ENCODE results near the gene PRPF8.

DNA sequence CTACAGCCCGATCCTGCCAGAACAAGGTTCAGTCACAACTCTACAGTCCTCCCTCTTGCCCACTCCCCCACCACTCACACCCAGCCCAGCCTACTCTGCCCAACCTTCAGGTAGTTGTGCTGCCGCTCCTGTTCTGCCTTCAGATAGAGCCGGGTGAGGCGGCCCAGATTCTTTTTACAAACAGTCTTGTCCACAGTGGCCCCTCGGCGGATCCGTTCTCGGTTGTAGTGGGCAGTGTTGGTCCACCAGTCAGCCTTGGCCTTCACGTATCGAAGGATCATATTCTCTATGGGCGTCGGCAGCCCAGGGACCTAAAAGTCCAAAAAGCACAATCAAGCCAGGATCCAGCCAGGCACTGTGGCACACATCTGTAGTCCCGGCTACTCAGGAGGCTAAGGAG, 8.3 kb downstream of the PRPF8 start:
- TF ChIP-seq, protein P1, sequence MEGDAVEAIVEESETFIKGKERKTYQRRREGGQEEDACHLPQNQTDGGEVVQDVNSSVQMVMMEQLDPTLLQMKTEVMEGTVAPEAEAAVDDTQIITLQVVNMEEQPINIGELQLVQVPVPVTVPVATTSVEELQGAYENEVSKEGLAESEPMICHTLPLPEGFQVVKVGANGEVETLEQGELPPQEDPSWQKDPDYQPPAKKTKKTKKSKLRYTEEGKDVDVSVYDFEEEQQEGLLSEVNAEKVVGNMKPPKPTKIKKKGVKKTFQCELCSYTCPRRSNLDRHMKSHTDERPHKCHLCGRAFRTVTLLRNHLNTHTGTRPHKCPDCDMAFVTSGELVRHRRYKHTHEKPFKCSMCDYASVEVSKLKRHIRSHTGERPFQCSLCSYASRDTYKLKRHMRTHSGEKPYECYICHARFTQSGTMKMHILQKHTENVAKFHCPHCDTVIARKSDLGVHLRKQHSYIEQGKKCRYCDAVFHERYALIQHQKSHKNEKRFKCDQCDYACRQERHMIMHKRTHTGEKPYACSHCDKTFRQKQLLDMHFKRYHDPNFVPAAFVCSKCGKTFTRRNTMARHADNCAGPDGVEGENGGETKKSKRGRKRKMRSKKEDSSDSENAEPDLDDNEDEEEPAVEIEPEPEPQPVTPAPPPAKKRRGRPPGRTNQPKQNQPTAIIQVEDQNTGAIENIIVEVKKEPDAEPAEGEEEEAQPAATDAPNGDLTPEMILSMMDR (IDR thresholded peaks at IDR 0.05): no peak
- TF ChIP-seq POLR2A (IDR thresholded peaks at IDR 0.05): no peak
